GM20000 (cell line): ENCODE data around the gene LRRC70.
A peak's percentile ranks its signal among the peaks of the same experiment; 100 is the strongest.

Experiments
- DNase-seq: peaks from one replicate; pipeline ENCODE4 v3.0.0; 2012; ENCODE audit warnings: low spot score
- TF ChIP-seq, protein P1 (sequence below): IDR thresholded peaks from 2 replicates; pipeline ENCODE4 v1.5.1; 2012; ENCODE audit warnings: mild to moderate bottlenecking, control low read depth; ENCODE audit errors: extremely low read depth, missing control alignments

Gene LRRC70

GRCh38 chr5:62578540-62578939 lies at the start of gene LRRC70:
Gene LRRC70, plus strand, starts transcription at chr5:62578819. Its CDS starts 620 bp downstream, at chr5:62579439.
- TF ChIP-seq, protein P1, sequence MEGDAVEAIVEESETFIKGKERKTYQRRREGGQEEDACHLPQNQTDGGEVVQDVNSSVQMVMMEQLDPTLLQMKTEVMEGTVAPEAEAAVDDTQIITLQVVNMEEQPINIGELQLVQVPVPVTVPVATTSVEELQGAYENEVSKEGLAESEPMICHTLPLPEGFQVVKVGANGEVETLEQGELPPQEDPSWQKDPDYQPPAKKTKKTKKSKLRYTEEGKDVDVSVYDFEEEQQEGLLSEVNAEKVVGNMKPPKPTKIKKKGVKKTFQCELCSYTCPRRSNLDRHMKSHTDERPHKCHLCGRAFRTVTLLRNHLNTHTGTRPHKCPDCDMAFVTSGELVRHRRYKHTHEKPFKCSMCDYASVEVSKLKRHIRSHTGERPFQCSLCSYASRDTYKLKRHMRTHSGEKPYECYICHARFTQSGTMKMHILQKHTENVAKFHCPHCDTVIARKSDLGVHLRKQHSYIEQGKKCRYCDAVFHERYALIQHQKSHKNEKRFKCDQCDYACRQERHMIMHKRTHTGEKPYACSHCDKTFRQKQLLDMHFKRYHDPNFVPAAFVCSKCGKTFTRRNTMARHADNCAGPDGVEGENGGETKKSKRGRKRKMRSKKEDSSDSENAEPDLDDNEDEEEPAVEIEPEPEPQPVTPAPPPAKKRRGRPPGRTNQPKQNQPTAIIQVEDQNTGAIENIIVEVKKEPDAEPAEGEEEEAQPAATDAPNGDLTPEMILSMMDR: no peak
- DNase-seq: peak; percentile 36

GRCh38 chr5:62533597-62533996 lies 45.0 kb upstream of the LRRC70 start:
- no peak for DNase-seq
- TF ChIP-seq, protein P1: no peak

GRCh38 chr5:62534461-62535236 lies 44.0 kb upstream of the LRRC70 start:
- no peak for DNase-seq
- TF ChIP-seq, protein P1: no peak

- TF ChIP-seq, protein P1: no peak
- DNase-seq: no peak
Measured at GRCh38 chr5:62536232-62536631, 42.4 kb upstream of the LRRC70 start.

GRCh38 chr5:62536783-62537182 lies 41.8 kb upstream of the LRRC70 start:
- TF ChIP-seq, protein P1: no peak
- DNase-seq: no peak

- DNase-seq: no peak
- TF ChIP-seq, protein P1: no peak
Measured at GRCh38 chr5:62538017-62538942, 40.3 kb upstream of the LRRC70 start.

GRCh38 chr5:62542720-62543119 lies 35.9 kb upstream of the LRRC70 start:
- TF ChIP-seq, protein P1: no peak
- DNase-seq: no peak
